ENCODE data around the gene POMC. TPM values are rescaled to one million over a fixed set of nuclear protein-coding genes. Genes with fewer than 3 reads are reported as not detected.
"Not testable (repeated sequence)": the region's sequence is repeated elsewhere in the genome, so short reads cannot be mapped to it uniquely, and the experiment has no call there.

The POMC gene
- total RNA-seq, 1 donor from 2014 or later = 3.3 TPM

- Histone ChIP-seq H3K4me1 (no peaks in the 10 kb centered on the region), H3K27me3 (no peaks in the 10 kb centered on the region), H3K9me3 (no peaks in the 10 kb centered on the region), H3K4me3 (no peak overlapping the region), H3K36me3 (no peaks in the 10 kb centered on the region), H3K27ac (no peak overlapping the region)
- no peak for ATAC-seq
- DNase-seq = peak; percentile 44
- intact Hi-C loops (cut with DNase I) = no loop called here
- TF ChIP-seq CTCF (IDR thresholded peaks at IDR 0.05) = no peak
Measured at GRCh38 chr2:25158096-25158852, 10.1 kb downstream of the POMC start.

GRCh38 chr2:25155401-25155800 lies 13.0 kb downstream of the POMC start:
- TF ChIP-seq CTCF (IDR thresholded peaks at IDR 0.05) = no peak
- H3K36me3 ChIP-seq = no peaks in the 10 kb centered on the region
- DNase-seq (no peak), ATAC-seq (no peak)
- no peak overlapping the region for H3K27ac ChIP-seq
- H3K4me1 ChIP-seq = no peaks in the 10 kb centered on the region
- intact Hi-C loops (cut with DNase I) = no loop called here
- no peaks in the 10 kb centered on the region for H3K27me3 ChIP-seq
- no peak overlapping the region for H3K4me3 ChIP-seq
- H3K9me3 ChIP-seq = no peaks in the 10 kb centered on the region

GRCh38 chr2:25151718-25152117 lies 16.7 kb downstream of the POMC start:
- no peak overlapping the region for H3K4me3 ChIP-seq
- intact Hi-C loops (cut with DNase I) = no loop called here
- H3K4me1 ChIP-seq = no peaks in the 10 kb centered on the region
- TF ChIP-seq CTCF (IDR thresholded peaks at IDR 0.05) = no peak
- H3K9me3 ChIP-seq = no peaks in the 10 kb centered on the region
- H3K27me3 ChIP-seq = no peaks in the 10 kb centered on the region
- ATAC-seq (no peak), DNase-seq (no peak)
- H3K36me3 ChIP-seq = no peaks in the 10 kb centered on the region
- H3K27ac ChIP-seq = no peak overlapping the region

GRCh38 chr2:25150993-25151392 lies 17.4 kb downstream of the POMC start:
- H3K27ac ChIP-seq; H3K4me1 ChIP-seq; H3K9me3 ChIP-seq; H3K27me3 ChIP-seq; DNase-seq; ATAC-seq; intact Hi-C loops (cut with DNase I); H3K36me3 ChIP-seq; H3K4me3 ChIP-seq: not testable (repeated sequence)

GRCh38 chr2:25149646-25150045 lies 18.7 kb downstream of the POMC start:
- H3K36me3 ChIP-seq = no peaks in the 10 kb centered on the region
- no peak for ATAC-seq
- TF ChIP-seq CTCF (IDR thresholded peaks at IDR 0.05) = no peak
- DNase-seq = no peak
- H3K27me3 ChIP-seq = no peaks in the 10 kb centered on the region
- no peak overlapping the region for H3K4me3 ChIP-seq
- H3K27ac ChIP-seq = no peak overlapping the region
- no peaks in the 10 kb centered on the region for H3K9me3 ChIP-seq
- no peaks in the 10 kb centered on the region for H3K4me1 ChIP-seq
- intact Hi-C loops (cut with DNase I) = no loop called here

- ATAC-seq (no peak), DNase-seq (no peak)
- intact Hi-C loops (cut with DNase I) = no loop called here
- Histone ChIP-seq H3K27me3 (no peaks in the 10 kb centered on the region), H3K4me3 (no peak overlapping the region), H3K9me3 (no peaks in the 10 kb centered on the region), H3K36me3 (no peaks in the 10 kb centered on the region), H3K27ac (no peak overlapping the region), H3K4me1 (no peaks in the 10 kb centered on the region)
- TF ChIP-seq CTCF (IDR thresholded peaks at IDR 0.05) = no peak
Measured at GRCh38 chr2:25146896-25147295, 21.5 kb downstream of the POMC start.
